Muscle of back (tissue), 11 donors: ENCODE measurements around the gene KIAA1217. TPM values are rescaled to one million over a fixed set of nuclear protein-coding genes. Genes with fewer than 3 reads are reported as not detected.

ENCODE experiments used
- DNase-seq, 3 donors: peaks; one replicate each; pipeline versions ENCODE4 v3.0.0 to v3.0.0-alpha.2; 2013
- polyA plus RNA-seq, 10 donors: library from polyadenylated mRNA; unstranded; fragments of 120-200 nt; gene quantifications; one replicate each; pipeline ENCODE4 v1.2.1, GENCODE V29; 2013; ENCODE audit not compliant: insufficient read length in 10 of 10

Gene KIAA1217
- polyA plus RNA-seq, 10 donors, result 23.7 to 44.9 (median 31.2) TPM

DNA sequence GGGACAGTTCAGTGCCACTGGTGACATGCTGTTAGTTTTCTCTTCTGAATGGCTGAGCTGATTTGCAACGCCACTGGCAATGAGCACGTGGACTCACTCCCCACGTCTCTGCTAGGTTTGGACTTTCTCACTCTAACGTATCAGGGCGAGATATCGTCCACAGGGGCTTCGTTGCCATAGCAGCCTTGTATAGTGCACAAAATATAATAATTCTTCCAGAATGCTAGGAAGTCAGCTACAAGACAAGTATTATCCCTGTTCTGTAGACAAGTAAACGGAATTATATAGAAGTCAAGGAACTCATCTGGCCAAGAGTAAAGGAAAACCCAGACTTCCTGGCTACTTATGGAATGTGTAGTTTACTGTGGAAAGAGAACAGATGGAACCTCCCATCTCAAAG is 288.0 kb downstream of the KIAA1217 start:
- DNase-seq, result peak; percentile 60 to 92 (median 83)

DNA sequence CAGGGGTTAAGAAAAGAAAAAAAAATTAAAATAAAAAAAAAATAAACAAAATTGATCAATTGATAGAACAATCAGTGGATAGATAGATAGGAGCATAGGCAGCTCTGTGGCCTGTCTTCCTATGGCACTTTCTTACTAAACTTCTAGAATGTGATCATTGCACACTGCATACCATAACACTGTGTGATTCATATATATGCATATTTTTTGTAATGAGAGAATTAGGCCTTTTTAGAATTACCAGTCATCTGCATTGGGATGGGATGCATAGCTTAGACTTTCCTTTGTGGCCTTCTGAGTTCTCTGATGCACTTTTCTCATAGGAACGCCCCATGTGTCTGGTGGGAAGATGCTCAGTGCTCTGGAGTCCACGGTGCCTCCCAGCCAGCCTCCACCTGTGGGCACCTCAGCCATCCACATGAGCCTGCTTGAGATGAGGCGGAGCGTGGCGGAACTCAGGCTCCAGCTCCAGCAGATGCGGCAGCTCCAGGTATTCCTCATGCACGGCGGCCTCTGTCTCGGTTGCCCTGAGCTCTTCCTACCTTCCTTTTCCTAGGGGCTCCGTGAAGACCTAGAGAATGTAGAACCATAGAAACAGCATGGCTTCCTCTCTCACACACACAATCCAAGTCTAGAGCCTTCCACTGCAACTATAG is 292.2 kb downstream of the KIAA1217 start:
- no peak for DNase-seq

- peak; percentile 46 to 88 (median 65) for DNase-seq
These were observed 293.1 kb downstream of the KIAA1217 start for GRCh38 chr10:24502006-24502405.

GRCh38 chr10:24502801-24503460 is 294.0 kb downstream of the KIAA1217 start:
- peak in 2 of 3 donors; percentile 24 to 72 for DNase-seq

- peak in 2 of 3 donors; percentile 39 to 75 for DNase-seq
These were observed 294.8 kb downstream of the KIAA1217 start for GRCh38 chr10:24503461-24504320.

DNA sequence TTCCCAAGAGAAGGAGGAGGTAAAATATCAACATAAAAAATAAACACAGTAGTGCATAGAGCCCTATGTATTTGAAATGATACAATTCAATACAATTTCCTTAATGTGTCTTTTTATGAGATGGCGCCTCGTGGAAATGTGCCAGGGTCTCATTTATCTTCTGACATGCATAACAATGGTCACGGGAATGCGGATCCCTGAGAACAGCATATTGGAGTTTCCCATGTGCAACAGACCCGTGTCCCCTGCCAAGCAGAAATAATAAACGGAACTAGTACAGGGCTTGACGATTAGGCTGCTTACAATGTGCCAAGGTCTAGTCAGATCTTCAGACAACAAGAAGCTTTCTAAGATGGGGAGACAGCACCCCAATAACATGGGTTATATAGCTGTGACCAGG is 296.8 kb downstream of the KIAA1217 start:
- no peak for DNase-seq

GRCh38 chr10:24513155-24513554 is 304.2 kb downstream of the KIAA1217 start:
- DNase-seq, result peak in 1 of 3 donors; percentile 39

DNA sequence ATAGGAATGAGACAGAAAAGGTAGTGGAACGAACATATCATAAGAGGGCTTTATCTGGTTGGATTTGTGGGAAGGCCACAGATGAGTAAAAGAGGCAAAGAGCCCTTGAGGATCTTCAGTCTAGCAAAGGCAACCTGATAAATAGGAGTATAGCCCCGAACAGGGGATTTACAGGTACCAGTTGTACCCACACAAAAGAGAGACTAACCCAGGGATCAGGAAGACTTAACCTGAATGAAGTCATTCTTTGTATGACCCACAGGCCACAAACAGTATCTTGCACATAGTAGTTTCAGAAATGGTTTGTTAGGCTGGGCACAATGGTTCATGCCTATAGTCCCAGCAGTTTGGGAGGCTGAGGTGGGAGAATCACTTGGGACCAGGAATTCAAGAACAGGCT is 306.5 kb downstream of the KIAA1217 start:
- DNase-seq, result no peak

- no peak for DNase-seq
These were observed 309.5 kb downstream of the KIAA1217 start for GRCh38 chr10:24518411-24518810.

DNA sequence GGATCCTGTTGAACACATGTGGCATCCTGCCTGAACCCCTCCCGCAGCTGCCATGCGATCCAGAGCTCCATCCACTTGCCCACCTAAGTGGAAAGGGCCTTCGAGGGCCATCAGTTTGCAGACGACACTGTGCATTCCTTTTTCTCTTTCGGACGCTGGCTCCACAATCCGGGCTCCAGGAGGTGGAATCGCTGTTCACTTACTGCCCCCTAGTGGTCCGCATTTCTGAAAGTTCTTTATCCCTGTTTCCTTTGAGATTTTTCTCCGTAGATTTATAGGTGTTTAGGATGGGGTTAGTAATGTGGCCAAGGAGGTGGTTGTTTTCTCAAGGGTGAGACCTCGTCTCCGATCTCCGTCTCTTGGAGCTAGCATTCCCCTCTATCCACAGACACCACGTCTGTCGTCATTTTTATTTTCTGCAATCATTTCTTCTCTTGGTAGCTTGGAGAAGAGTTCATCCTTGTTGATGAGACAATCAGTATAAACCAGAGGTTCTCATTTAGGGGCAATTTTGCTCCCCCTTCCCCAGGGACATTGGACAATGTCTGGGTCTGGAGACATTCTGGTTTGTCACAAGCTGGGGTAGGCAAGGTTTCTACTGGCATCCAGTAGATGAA is 310.2 kb downstream of the KIAA1217 start:
- DNase-seq, result peak; percentile 69 to 86 (median 81)

DNA sequence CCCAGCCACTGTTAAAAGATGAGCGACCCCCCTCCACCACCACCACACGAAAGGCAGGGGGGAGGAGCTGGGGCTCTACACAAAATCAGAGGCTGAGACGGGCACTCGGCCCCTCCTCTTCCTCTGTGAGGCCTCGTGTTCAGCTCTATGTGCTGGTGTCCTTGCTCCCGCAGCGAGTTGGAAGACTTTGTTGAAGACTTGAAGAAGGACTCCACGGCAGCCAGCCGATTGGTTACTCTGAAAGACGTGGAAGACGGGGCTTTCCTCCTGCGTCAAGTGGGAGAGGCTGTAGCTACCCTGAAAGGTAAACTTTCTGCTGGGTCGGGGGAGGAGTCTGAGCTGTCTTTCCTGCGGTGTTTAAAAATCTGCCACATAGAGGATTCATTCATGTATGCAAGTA is 311.0 kb downstream of the KIAA1217 start:
- DNase-seq, result no peak

- no peak for DNase-seq
These were observed 315.4 kb downstream of the KIAA1217 start for GRCh38 chr10:24524314-24524713.

- no peak for DNase-seq
These were observed 317.2 kb downstream of the KIAA1217 start for GRCh38 chr10:24526085-24526649.

DNA sequence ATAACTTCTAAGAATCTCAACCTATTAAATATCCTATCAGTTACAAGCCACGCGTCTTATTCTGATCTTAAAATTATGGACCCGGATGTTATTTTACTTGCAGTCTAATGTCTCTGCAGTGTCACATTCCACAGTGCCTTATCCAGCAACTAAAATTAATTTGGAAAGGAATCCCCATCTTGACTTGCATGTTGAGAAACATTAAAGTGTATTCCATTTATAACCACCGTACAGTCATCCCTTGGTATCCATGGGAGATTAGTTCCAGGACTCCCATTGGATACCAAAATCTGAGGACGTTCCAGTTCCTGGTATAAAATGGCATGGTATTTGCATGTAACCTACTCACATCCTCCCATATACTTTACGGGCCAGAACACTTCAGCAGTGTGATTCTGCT is 320.0 kb downstream of the KIAA1217 start:
- DNase-seq, result no peak

DNA sequence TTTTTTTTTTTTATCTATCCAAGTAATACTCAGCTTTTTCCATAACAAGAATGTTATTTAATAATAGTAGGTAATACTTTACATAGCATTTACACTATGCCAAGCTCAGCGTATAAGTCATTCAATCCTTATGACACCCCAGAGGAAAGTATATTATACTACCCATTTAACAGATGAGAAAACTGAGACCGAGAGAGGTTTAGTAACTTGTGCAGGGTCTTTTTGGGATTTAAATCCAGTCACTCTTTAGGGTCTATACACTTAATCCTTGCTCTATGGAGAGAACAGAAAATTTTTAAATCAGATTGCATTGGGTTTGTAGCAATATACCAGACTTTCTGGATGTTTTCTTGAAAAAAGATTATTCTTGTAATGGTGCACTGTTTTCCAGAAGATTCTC is 322.5 kb downstream of the KIAA1217 start:
- no peak for DNase-seq

DNA sequence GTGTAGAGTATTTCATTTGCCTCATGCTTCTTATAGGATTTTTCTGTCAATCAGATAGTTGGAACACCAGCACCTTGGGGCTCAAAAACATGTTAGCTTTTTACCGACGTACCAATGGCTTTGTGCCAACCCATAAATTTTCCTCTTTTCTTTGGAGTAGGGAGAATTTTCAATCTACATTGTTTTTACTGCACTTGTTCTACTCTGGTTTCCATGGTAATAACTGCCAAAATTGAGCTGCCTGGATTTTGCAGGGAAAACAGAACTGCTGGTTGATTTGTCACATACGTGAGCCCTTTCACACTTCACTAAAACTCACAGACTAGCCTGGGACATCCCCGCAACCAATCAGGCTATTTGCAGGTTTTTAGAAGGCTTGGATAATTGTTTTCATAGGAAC is 325.0 kb downstream of the KIAA1217 start:
- DNase-seq, result no peak

- no peak for DNase-seq
These were observed 327.7 kb downstream of the KIAA1217 start for GRCh38 chr10:24536636-24537035.

DNA sequence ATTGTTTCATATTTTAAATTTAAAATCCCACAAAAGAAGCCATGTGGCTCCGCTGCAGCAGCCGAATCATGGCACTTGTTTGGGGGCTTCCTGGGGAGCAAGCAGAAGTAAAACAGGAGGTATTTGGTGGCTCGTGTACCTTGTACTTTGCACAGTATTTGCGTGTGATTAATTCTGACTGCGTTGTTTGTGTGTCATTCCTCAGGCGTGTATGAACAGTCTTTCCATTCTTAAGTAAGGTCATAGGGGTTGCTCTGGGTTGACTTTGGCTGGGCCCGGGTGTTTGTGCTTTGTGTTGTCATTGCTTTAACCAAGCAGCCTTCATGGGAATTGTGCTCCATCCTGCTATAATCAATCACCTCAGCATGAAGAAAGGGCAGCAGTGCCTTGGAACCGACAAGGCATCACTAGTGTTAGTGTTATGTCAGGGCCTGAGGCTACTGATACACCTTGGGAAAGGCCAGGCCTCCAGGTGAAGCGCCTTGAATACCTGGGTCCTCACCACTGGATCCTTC is 332.4 kb downstream of the KIAA1217 start:
- no peak for DNase-seq

GRCh38 chr10:24542314-24543270 is 333.7 kb downstream of the KIAA1217 start:
- DNase-seq, result no peak

DNA sequence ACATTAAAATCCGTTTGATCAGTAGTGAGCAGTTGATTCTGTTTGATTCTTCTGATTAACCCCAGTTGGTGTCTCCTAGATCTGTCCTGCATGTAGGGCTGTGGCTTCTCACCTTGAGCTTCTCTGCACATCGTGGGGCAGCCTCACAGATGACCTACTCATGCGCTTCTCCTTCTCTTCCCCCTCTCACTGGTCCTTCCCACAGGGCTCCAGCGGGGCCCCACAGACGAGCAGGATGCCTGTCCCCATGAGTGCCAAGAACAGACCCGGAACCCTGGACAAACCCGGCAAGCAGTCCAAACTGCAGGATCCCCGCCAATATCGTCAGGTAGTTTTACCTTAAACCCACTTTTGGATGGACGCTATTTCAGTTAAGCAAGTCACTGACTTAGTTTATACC is 335.8 kb downstream of the KIAA1217 start:
- DNase-seq, result no peak
